ENCODE measurements around the gene TMEM108. TPM values are rescaled to one million over a fixed set of nuclear protein-coding genes. Genes with fewer than 3 reads are reported as not detected.

Gene TMEM108
- total RNA-seq, 1 experiment from 2014 or later, result not detected

DNA sequence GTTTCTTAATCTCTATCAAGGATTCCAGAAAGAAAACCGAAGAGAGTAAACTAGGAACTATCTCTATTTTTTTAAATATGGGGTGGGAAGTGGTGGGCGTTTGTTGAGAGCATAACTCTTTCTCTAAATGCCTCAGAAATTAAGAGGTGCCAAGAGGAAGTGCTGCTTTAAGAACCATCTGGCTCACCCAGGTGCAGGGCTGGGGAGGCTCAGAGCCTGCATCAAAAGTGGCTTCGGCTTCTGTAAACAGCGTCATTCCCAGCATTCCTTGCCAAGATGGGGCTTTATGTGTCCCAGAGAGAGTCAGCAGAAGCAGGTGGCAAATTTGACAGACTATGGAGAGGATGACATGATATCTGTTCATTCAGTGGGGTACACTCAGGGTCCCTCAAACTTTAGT, 238.4 kb downstream of the TMEM108 start:
- Histone ChIP-seq H3K4me3 (replicated peaks in 1 of 2; ENCODE audit: low read depth in 1 of 2, low read length in 2 of 2) (no peak overlapping the region), H3K4me2 (ENCODE audit: low read length) (no peak overlapping the region), H3K9me2 (ENCODE audit: insufficient read depth) (no peaks in the 10 kb centered on the region), H3K36me3 (ENCODE audit: control insufficient read depth in 1 of 2, insufficient read depth in 2 of 2, low read length in 2 of 2) (no peaks in the 10 kb centered on the region), H3K27me3 (ENCODE audit: insufficient read depth, low read length) (peaks cover 23% of the 10 kb centered on the region; the same call in 1 of the 2 replicates), H4K20me1 (ENCODE audit: insufficient read depth) (no peaks in the 10 kb centered on the region), H3K79me2 (ENCODE audit: insufficient read depth, low read length) (no peaks in the 10 kb centered on the region), H3K27ac (ENCODE audit: low read depth, low read length) (no peak overlapping the region), H3K9me3 (ENCODE audit: control insufficient read depth in 1 of 2, insufficient read depth in 1 of 2, low read depth in 1 of 2, low read length in 2 of 2) (no peaks in the 10 kb centered on the region), H3K4me1 (ENCODE audit: control insufficient read depth in 1 of 2, insufficient read depth in 2 of 2, low read length in 2 of 2) (no peaks in the 10 kb centered on the region), H3K9ac (ENCODE audit: low read length) (no peak overlapping the region), H2AFZ (ENCODE audit: low read depth, low read length, poor library complexity, severe bottlenecking) (no peak overlapping the region)
- ATAC-seq, result no peak
- ChIA-PET CTCF (no interaction called here), POLR2A (no interaction called here), RAD21 (ENCODE audit: low non-redundant PET in 1 of 2, low total read pairs in 2 of 2, uncharacterized antibody in 2 of 2, unreplicated experiment in 2 of 2) (no interaction called here)
- BruUV-seq (replicated peaks), result no TSS peak
- no peak for TF ChIP-seq EGR1 (IDR thresholded peaks at IDR 0.05; ENCODE audit: low read depth)
- TF ChIP-seq POLR2AphosphoS5 (IDR thresholded peaks at IDR 0.05; ENCODE audit: low read depth, low read length), result no peak
- TF ChIP-seq SP1 (IDR thresholded peaks at IDR 0.05; ENCODE audit: low read depth), result no peak
- intact Hi-C loops (cut with micrococcal nuclease), result no loop called here
- DNase-seq (ENCODE audit: low read depth, low spot score), result no peak

DNA sequence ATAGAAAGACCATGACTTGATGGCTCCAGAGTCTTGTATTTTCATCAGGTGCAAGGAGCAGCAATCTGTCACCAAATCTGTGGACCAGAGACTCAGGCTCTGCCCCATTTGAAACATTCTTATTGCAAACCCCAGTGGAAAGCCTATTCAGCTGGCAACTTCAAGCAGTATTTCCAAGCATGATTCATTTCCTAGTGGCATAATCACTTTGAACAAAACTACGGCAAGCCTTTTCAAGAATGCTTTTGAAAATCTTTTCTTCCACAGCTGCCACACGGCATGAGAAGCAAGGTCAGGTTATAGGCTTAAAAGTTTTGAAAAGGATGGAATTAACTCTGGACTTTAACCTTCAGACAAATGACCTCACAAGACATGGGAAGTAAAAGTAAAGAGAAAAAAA, 239.6 kb downstream of the TMEM108 start:
- Histone ChIP-seq H2AFZ (ENCODE audit: low read depth, low read length, poor library complexity, severe bottlenecking) (no peak overlapping the region), H3K79me2 (ENCODE audit: insufficient read depth, low read length) (no peaks in the 10 kb centered on the region), H3K36me3 (ENCODE audit: control insufficient read depth in 1 of 2, insufficient read depth in 2 of 2, low read length in 2 of 2) (no peaks in the 10 kb centered on the region), H3K4me3 (replicated peaks in 1 of 2; ENCODE audit: low read depth in 1 of 2, low read length in 2 of 2) (no peak overlapping the region), H4K20me1 (ENCODE audit: insufficient read depth) (no peaks in the 10 kb centered on the region), H3K27me3 (ENCODE audit: insufficient read depth, low read length) (peaks cover 24% of the 10 kb centered on the region; the same call in 1 of the 2 replicates), H3K9ac (ENCODE audit: low read length) (no peak overlapping the region), H3K4me2 (ENCODE audit: low read length) (no peak overlapping the region), H3K9me3 (ENCODE audit: control insufficient read depth in 1 of 2, insufficient read depth in 1 of 2, low read depth in 1 of 2, low read length in 2 of 2) (no peaks in the 10 kb centered on the region), H3K27ac (ENCODE audit: low read depth, low read length) (no peak overlapping the region), H3K4me1 (ENCODE audit: control insufficient read depth in 1 of 2, insufficient read depth in 2 of 2, low read length in 2 of 2) (no peaks in the 10 kb centered on the region), H3K9me2 (ENCODE audit: insufficient read depth) (no peaks in the 10 kb centered on the region)
- ChIA-PET CTCF (no interaction called here), POLR2A (no interaction called here), RAD21 (ENCODE audit: low non-redundant PET in 1 of 2, low total read pairs in 2 of 2, uncharacterized antibody in 2 of 2, unreplicated experiment in 2 of 2) (no interaction called here)
- DNase-seq (ENCODE audit: low read depth, low spot score), result no peak
- no TSS peak for BruUV-seq (replicated peaks)
- intact Hi-C loops (cut with micrococcal nuclease), result no loop called here
- no peak for ATAC-seq
- no peak for TF ChIP-seq JUND (IDR thresholded peaks at IDR 0.05)
- no peak for TF ChIP-seq SP1 (IDR thresholded peaks at IDR 0.05; ENCODE audit: low read depth)
- TF ChIP-seq POLR2A (IDR thresholded peaks at IDR 0.05; ENCODE audit: borderline replicate concordance, extremely low read depth, insufficient read depth, insufficient read length), result no peak
- TF ChIP-seq, protein P1, sequence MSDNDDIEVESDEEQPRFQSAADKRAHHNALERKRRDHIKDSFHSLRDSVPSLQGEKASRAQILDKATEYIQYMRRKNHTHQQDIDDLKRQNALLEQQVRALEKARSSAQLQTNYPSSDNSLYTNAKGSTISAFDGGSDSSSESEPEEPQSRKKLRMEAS (IDR thresholded peaks at IDR 0.05), result no peak
- TF ChIP-seq, protein P2, sequence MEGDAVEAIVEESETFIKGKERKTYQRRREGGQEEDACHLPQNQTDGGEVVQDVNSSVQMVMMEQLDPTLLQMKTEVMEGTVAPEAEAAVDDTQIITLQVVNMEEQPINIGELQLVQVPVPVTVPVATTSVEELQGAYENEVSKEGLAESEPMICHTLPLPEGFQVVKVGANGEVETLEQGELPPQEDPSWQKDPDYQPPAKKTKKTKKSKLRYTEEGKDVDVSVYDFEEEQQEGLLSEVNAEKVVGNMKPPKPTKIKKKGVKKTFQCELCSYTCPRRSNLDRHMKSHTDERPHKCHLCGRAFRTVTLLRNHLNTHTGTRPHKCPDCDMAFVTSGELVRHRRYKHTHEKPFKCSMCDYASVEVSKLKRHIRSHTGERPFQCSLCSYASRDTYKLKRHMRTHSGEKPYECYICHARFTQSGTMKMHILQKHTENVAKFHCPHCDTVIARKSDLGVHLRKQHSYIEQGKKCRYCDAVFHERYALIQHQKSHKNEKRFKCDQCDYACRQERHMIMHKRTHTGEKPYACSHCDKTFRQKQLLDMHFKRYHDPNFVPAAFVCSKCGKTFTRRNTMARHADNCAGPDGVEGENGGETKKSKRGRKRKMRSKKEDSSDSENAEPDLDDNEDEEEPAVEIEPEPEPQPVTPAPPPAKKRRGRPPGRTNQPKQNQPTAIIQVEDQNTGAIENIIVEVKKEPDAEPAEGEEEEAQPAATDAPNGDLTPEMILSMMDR (IDR thresholded peaks at IDR 0.05 in 2 of 3, conservative IDR thresholded peaks at IDR 0.05 in 1 of 3; ENCODE audit: borderline replicate concordance in 1 of 3, insufficient read depth in 1 of 3, low read depth in 2 of 3, low read length in 2 of 3), result no peak
- no peak for TF ChIP-seq ELF1 (IDR thresholded peaks at IDR 0.05; ENCODE audit: borderline replicate concordance, low read depth)
- TF ChIP-seq CEBPB (IDR thresholded peaks at IDR 0.05; ENCODE audit: low read depth), result no peak
- no peak for TF ChIP-seq EGR1 (IDR thresholded peaks at IDR 0.05; ENCODE audit: low read depth)
- no peak for TF ChIP-seq SIN3A (IDR thresholded peaks at IDR 0.05; ENCODE audit: low read depth)
- TF ChIP-seq EZH2 (IDR thresholded peaks at IDR 0.05), result no peak
- TF ChIP-seq, protein P3, sequence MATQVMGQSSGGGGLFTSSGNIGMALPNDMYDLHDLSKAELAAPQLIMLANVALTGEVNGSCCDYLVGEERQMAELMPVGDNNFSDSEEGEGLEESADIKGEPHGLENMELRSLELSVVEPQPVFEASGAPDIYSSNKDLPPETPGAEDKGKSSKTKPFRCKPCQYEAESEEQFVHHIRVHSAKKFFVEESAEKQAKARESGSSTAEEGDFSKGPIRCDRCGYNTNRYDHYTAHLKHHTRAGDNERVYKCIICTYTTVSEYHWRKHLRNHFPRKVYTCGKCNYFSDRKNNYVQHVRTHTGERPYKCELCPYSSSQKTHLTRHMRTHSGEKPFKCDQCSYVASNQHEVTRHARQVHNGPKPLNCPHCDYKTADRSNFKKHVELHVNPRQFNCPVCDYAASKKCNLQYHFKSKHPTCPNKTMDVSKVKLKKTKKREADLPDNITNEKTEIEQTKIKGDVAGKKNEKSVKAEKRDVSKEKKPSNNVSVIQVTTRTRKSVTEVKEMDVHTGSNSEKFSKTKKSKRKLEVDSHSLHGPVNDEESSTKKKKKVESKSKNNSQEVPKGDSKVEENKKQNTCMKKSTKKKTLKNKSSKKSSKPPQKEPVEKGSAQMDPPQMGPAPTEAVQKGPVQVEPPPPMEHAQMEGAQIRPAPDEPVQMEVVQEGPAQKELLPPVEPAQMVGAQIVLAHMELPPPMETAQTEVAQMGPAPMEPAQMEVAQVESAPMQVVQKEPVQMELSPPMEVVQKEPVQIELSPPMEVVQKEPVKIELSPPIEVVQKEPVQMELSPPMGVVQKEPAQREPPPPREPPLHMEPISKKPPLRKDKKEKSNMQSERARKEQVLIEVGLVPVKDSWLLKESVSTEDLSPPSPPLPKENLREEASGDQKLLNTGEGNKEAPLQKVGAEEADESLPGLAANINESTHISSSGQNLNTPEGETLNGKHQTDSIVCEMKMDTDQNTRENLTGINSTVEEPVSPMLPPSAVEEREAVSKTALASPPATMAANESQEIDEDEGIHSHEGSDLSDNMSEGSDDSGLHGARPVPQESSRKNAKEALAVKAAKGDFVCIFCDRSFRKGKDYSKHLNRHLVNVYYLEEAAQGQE (IDR thresholded peaks at IDR 0.05; ENCODE audit: low read depth), result no peak
- no peak for TF ChIP-seq SRF (IDR thresholded peaks at IDR 0.05; ENCODE audit: low read depth)
- no peak for TF ChIP-seq YY1 (IDR thresholded peaks at IDR 0.05; ENCODE audit: extremely low read depth, insufficient replicate concordance, low read depth, low read length)
- no peak for TF ChIP-seq ZNF274 (IDR thresholded peaks at IDR 0.05; ENCODE audit: low read depth, low read length)
- TF ChIP-seq FOSL1 (IDR thresholded peaks at IDR 0.05; ENCODE audit: low read depth), result no peak
- no peak for TF ChIP-seq CBX3 (IDR thresholded peaks at IDR 0.05; ENCODE audit: low read depth)
- TF ChIP-seq, protein P4, sequence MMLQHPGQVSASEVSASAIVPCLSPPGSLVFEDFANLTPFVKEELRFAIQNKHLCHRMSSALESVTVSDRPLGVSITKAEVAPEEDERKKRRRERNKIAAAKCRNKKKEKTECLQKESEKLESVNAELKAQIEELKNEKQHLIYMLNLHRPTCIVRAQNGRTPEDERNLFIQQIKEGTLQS (IDR thresholded peaks at IDR 0.05), result no peak
